ENCODE measurements around the gene SUZ12.
"Not testable (repeated sequence)": the region's sequence is repeated elsewhere in the genome, so short reads cannot be mapped to it uniquely, and the experiment has no call there.

GRCh38 chr17:32047663-32048062, 110.9 kb downstream of the SUZ12 start:
- TF ChIP-seq PBX3 (IDR thresholded peaks at IDR 0.05); CTCF (IDR thresholded peaks at IDR 0.05); POLR2AphosphoS5 (IDR thresholded peaks at IDR 0.05; ENCODE audit: low read depth, low read length): not testable (repeated sequence)
